ENCODE results near the gene CNTN6. TPM values are rescaled to one million over a fixed set of nuclear protein-coding genes. Genes with fewer than 3 reads are reported as not detected.

The CNTN6 gene
- polyA plus RNA-seq, 1 donor (not counting 4 experiments of a cell fraction or from before 2014, with no cell fraction given), result not detected

DNA sequence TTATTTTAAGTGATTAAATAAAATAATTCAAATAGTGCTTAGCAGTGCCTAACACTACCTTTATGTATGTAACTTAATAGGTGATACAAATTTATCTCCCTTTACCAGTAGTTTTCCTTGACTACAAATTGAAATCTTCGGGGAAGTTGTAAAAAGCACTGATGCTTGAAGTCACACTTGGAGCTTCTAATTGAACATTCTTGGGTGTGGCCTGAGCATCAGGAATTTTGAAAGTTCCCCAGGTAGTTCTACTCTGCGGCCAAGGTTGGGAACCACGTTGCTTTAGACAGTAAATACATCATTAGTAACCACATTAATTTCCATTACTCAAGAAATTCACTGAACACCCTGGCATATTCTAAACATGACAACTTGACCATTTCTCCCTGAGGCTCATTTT is 351.4 kb downstream of the CNTN6 start:
- dilution Hi-C loops (cut with MboI; ENCODE audit: extremely low pct_ligation_motif_present, low sequenced_read_pairs), result no loop called here
- TF ChIP-seq, protein P1, sequence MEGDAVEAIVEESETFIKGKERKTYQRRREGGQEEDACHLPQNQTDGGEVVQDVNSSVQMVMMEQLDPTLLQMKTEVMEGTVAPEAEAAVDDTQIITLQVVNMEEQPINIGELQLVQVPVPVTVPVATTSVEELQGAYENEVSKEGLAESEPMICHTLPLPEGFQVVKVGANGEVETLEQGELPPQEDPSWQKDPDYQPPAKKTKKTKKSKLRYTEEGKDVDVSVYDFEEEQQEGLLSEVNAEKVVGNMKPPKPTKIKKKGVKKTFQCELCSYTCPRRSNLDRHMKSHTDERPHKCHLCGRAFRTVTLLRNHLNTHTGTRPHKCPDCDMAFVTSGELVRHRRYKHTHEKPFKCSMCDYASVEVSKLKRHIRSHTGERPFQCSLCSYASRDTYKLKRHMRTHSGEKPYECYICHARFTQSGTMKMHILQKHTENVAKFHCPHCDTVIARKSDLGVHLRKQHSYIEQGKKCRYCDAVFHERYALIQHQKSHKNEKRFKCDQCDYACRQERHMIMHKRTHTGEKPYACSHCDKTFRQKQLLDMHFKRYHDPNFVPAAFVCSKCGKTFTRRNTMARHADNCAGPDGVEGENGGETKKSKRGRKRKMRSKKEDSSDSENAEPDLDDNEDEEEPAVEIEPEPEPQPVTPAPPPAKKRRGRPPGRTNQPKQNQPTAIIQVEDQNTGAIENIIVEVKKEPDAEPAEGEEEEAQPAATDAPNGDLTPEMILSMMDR (optimal IDR thresholded peaks at IDR 0.05 in 1 of 3, IDR thresholded peaks at IDR 0.05 in 1 of 3, conservative IDR thresholded peaks at IDR 0.05 in 1 of 3; ENCODE audit: extremely low read depth in 1 of 3, insufficient read depth in 2 of 3, low read length in 3 of 3), result no peak
- TF ChIP-seq EZH2 (IDR thresholded peaks at IDR 0.05; ENCODE audit: low read length), result no peak
- no peak overlapping the region for H3K4me3 ChIP-seq (ENCODE audit: control insufficient read depth in 2 of 3, extremely low read depth in 1 of 3, insufficient read depth in 2 of 3, low read depth in 1 of 3, low read length in 3 of 3)
- H3K4me2 ChIP-seq (ENCODE audit: control insufficient read depth, extremely low read depth, insufficient read depth, low read depth, low read length), result no peak overlapping the region
- no peaks in the 10 kb centered on the region for H4K20me1 ChIP-seq (ENCODE audit: control insufficient read depth, extremely low read depth, insufficient read depth, low read length)
- H3K9me3 ChIP-seq (ENCODE audit: control insufficient read depth, low read depth, low read length), result no peaks in the 10 kb centered on the region
- H3K27me3 ChIP-seq (ENCODE audit: control insufficient read depth, extremely low read depth, insufficient read depth, low read length), result no peaks in the 10 kb centered on the region
- no peaks in the 10 kb centered on the region for H3K4me1 ChIP-seq (ENCODE audit: control insufficient read depth, extremely low read depth, insufficient read depth, low read length)
- no peaks in the 10 kb centered on the region for H3K9me1 ChIP-seq (ENCODE audit: control insufficient read depth, extremely low read depth, insufficient read depth, low read length)
- no peaks in the 10 kb centered on the region for H3K79me2 ChIP-seq (ENCODE audit: control insufficient read depth, insufficient read depth, low read length)
- no peak overlapping the region for H3K27ac ChIP-seq (ENCODE audit: control insufficient read depth, insufficient read depth, low read length)
- H3K36me3 ChIP-seq (ENCODE audit: control insufficient read depth in 2 of 2, extremely low read depth in 1 of 2, insufficient read depth in 2 of 2, low read length in 2 of 2), result no peaks in the 10 kb centered on the region
- FAIRE-seq (no peak), DNase-seq (ENCODE audit: low read depth, low spot score) (no peak)
- H3K9ac ChIP-seq (ENCODE audit: control insufficient read depth, extremely low read depth, insufficient read depth, low read length), result no peak overlapping the region
- no peak overlapping the region for H2AFZ ChIP-seq (ENCODE audit: control insufficient read depth, low read length)

DNA sequence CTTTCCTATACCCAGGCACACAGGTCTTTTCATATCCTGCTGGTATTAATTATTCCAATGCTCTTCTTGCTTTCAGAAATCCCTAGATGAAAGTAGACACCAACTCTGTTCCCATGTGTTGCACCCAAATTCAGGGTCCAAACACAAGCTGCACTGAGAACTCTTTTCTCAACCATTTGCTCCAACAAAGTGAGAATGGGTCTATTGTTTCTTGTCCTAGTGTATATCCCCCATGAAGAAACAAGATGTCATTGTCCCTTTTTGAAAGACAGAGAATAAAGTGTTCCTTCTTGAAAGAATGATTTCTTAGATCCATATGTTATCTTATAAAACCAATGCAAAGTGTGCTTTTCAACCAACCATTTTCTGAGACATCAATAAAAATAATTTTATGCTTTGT is 353.7 kb downstream of the CNTN6 start:
- H3K4me3 ChIP-seq (ENCODE audit: control insufficient read depth in 2 of 3, extremely low read depth in 1 of 3, insufficient read depth in 2 of 3, low read depth in 1 of 3, low read length in 3 of 3), result no peak overlapping the region
- H3K9me1 ChIP-seq (ENCODE audit: control insufficient read depth, extremely low read depth, insufficient read depth, low read length), result no peaks in the 10 kb centered on the region
- dilution Hi-C loops (cut with MboI; ENCODE audit: extremely low pct_ligation_motif_present, low sequenced_read_pairs), result no loop called here
- H3K27ac ChIP-seq (ENCODE audit: control insufficient read depth, insufficient read depth, low read length), result no peak overlapping the region
- FAIRE-seq, result no peak
- H3K79me2 ChIP-seq (ENCODE audit: control insufficient read depth, insufficient read depth, low read length), result no peaks in the 10 kb centered on the region
- no peaks in the 10 kb centered on the region for H4K20me1 ChIP-seq (ENCODE audit: control insufficient read depth, extremely low read depth, insufficient read depth, low read length)
- DNase-seq (ENCODE audit: low read depth, low spot score), result no peak
- no peaks in the 10 kb centered on the region for H3K36me3 ChIP-seq (ENCODE audit: control insufficient read depth in 2 of 2, extremely low read depth in 1 of 2, insufficient read depth in 2 of 2, low read length in 2 of 2)
- H3K9ac ChIP-seq (ENCODE audit: control insufficient read depth, extremely low read depth, insufficient read depth, low read length), result no peak overlapping the region
- no peak overlapping the region for H3K4me2 ChIP-seq (ENCODE audit: control insufficient read depth, extremely low read depth, insufficient read depth, low read depth, low read length)
- no peaks in the 10 kb centered on the region for H3K4me1 ChIP-seq (ENCODE audit: control insufficient read depth, extremely low read depth, insufficient read depth, low read length)
- no peak for TF ChIP-seq EZH2 (IDR thresholded peaks at IDR 0.05; ENCODE audit: low read length)
- TF ChIP-seq, protein P1 (optimal IDR thresholded peaks at IDR 0.05 in 1 of 3, IDR thresholded peaks at IDR 0.05 in 1 of 3, conservative IDR thresholded peaks at IDR 0.05 in 1 of 3; ENCODE audit: extremely low read depth in 1 of 3, insufficient read depth in 2 of 3, low read length in 3 of 3), result no peak
- no peaks in the 10 kb centered on the region for H3K9me3 ChIP-seq (ENCODE audit: control insufficient read depth, low read depth, low read length)
- H2AFZ ChIP-seq (ENCODE audit: control insufficient read depth, low read length), result no peak overlapping the region
- no peaks in the 10 kb centered on the region for H3K27me3 ChIP-seq (ENCODE audit: control insufficient read depth, extremely low read depth, insufficient read depth, low read length)

Data from keratinocyte (primary cell).